ENCODE measurements around the gene KISS1R.

GRCh38 chr19:964761-965694 lies 47.9 kb downstream of the KISS1R start:
- TF ChIP-seq CTCF (conservative IDR thresholded peaks at IDR 0.05; ENCODE audit: low read depth, low read length) (no peak), RFX5 (IDR thresholded peaks at IDR 0.05; ENCODE audit: low read depth, low read length) (no peak), POLR2A (IDR thresholded peaks at IDR 0.05; ENCODE audit: low read depth, low read length) (no peak), MAFK (IDR thresholded peaks at IDR 0.05; ENCODE audit: low read depth, low read length) (no peak), ELK1 (IDR thresholded peaks at IDR 0.05; ENCODE audit: borderline replicate concordance, low read depth, low read length) (no peak), SMC3 (IDR thresholded peaks at IDR 0.05; ENCODE audit: low read depth, low read length) (no peak), MXI1 (IDR thresholded peaks at IDR 0.05; ENCODE audit: borderline replicate concordance, low read depth, low read length) (no peak), CHD1 (IDR thresholded peaks at IDR 0.05; ENCODE audit: low read depth, low read length) (no peak)

All from IMR-90 (cell line).